CD1c-positive myeloid dendritic cell (primary cell): Measurements from ENCODE around the gene SIX3.
A peak's percentile ranks its signal among the peaks of the same experiment; 100 is the strongest.

Source experiments
- DNase-seq: peaks from one replicate; pipeline ENCODE4 v3.0.0-alpha.2; 2016; ENCODE audit errors: extremely low spot score

SIX3 gene

GRCh38 chr2:44943693-44944101, 2.2 kb downstream of the SIX3 start:
- DNase-seq = no peak

- DNase-seq = no peak
These were observed 2.8 kb downstream of the SIX3 start for GRCh38 chr2:44944102-44944951.

GRCh38 chr2:44944952-44945612, 3.6 kb downstream of the SIX3 start:
- DNase-seq = no peak

GRCh38 chr2:44945676-44946371, 4.3 kb downstream of the SIX3 start:
- no peak for DNase-seq

- DNase-seq = no peak
These were observed 5.0 kb downstream of the SIX3 start for GRCh38 chr2:44946372-44947027.

GRCh38 chr2:44947028-44947375, 5.5 kb downstream of the SIX3 start:
- DNase-seq = no peak

GRCh38 chr2:44948565-44949328, 7.2 kb downstream of the SIX3 start:
- no peak for DNase-seq

- no peak for DNase-seq
These were observed 8.0 kb downstream of the SIX3 start for GRCh38 chr2:44949329-44950151.

- no peak for DNase-seq
These were observed 9.1 kb downstream of the SIX3 start for GRCh38 chr2:44950646-44951045.

GRCh38 chr2:44951124-44951523, 9.6 kb downstream of the SIX3 start:
- DNase-seq = no peak

- no peak for DNase-seq
These were observed 10.2 kb downstream of the SIX3 start for GRCh38 chr2:44951714-44952113.

- DNase-seq = peak; percentile 46
These were observed 10.8 kb downstream of the SIX3 start for GRCh38 chr2:44952143-44952805.

- no peak for DNase-seq
These were observed 11.4 kb downstream of the SIX3 start for GRCh38 chr2:44952806-44953498.

- DNase-seq = no peak
These were observed 12.0 kb downstream of the SIX3 start for GRCh38 chr2:44953499-44953883.

- no peak for DNase-seq
These were observed 13.0 kb downstream of the SIX3 start for GRCh38 chr2:44954447-44954888.

- no peak for DNase-seq
These were observed 13.5 kb downstream of the SIX3 start for GRCh38 chr2:44954889-44955592.

GRCh38 chr2:44955593-44956392, 14.3 kb downstream of the SIX3 start:
- DNase-seq = peak; percentile 79

GRCh38 chr2:44956843-44957242, 15.3 kb downstream of the SIX3 start:
- no peak for DNase-seq
